Osteocyte (in vitro differentiated cells): ENCODE results near the gene SHISA5. TPM values are rescaled to one million over a fixed set of nuclear protein-coding genes. Genes with fewer than 3 reads are reported as not detected.

ENCODE experiments used
- DNase-seq: peaks from one replicate; pipeline ENCODE4 v3.0.0; 2021; ENCODE audit warnings: mixed read lengths; ENCODE audit not compliant: unreplicated experiment; ENCODE audit errors: extremely low spot score
- H3K27ac Mint-ChIP-seq: one replicate; pipeline ENCODE4 v1.8.0; 2021; ENCODE audit warnings: mild to moderate bottlenecking, mixed read lengths; ENCODE audit not compliant: unreplicated experiment
- H3K27me3 Mint-ChIP-seq: one replicate; pipeline ENCODE4 v1.8.0; 2021; ENCODE audit warnings: mixed read lengths; ENCODE audit not compliant: unreplicated experiment
- H3K36me3 Mint-ChIP-seq: one replicate; pipeline ENCODE4 v1.8.0; 2021; ENCODE audit warnings: mixed read lengths; ENCODE audit not compliant: unreplicated experiment
- H3K4me1 Mint-ChIP-seq: one replicate; pipeline ENCODE4 v1.8.0; 2021; ENCODE audit warnings: mixed read lengths; ENCODE audit not compliant: unreplicated experiment
- H3K4me3 Mint-ChIP-seq: one replicate; pipeline ENCODE4 v1.8.0; 2021; ENCODE audit warnings: mild to moderate bottlenecking, moderate library complexity, mixed read lengths; ENCODE audit not compliant: unreplicated experiment
- H3K9me3 Mint-ChIP-seq: one replicate; pipeline ENCODE4 v1.8.0; 2021; ENCODE audit warnings: mixed read lengths; ENCODE audit not compliant: unreplicated experiment
- CTCF ChIP-seq: fragments of 200-600 bp; sonication (generic); IDR thresholded peaks from 2 replicates; pipeline ENCODE4 v1.5.0; 2021; ENCODE audit warnings: antibody characterized with exemption, mild to moderate bottlenecking, moderate library complexity
- total RNA-seq: library from RNA; stranded (reverse); gene quantifications from 2 replicates; pipeline ENCODE4 v1.2.1, GENCODE V29; 2021

Gene SHISA5
- total RNA-seq, 1 donor from 2014 or later: 203 TPM

GRCh38 chr3:48432411-48433371, 71.3 kb downstream of the SHISA5 start:
- Mint-ChIP-seq H3K36me3 (peaks cover 5% of the 10 kb centered on the region), H3K4me3 (no peak overlapping the region), H3K27me3 (no peaks in the 10 kb centered on the region), H3K9me3 (no peaks in the 10 kb centered on the region), H3K4me1 (peaks cover 27% of the 10 kb centered on the region), H3K27ac (peak overlapping the region; percentile 24)
- peak; percentile 74 for DNase-seq
- TF ChIP-seq CTCF: peak; percentile 25

GRCh38 chr3:48431224-48432029, 72.5 kb downstream of the SHISA5 start:
- peak overlapping the region; percentile 74 for H3K4me3 Mint-ChIP-seq
- H3K4me1 Mint-ChIP-seq: peaks cover 40% of the 10 kb centered on the region
- no peaks in the 10 kb centered on the region for H3K27me3 Mint-ChIP-seq
- H3K27ac Mint-ChIP-seq: peak overlapping the region; percentile 46
- DNase-seq: peak; percentile 71
- no peak for TF ChIP-seq CTCF
- no peaks in the 10 kb centered on the region for H3K9me3 Mint-ChIP-seq
- H3K36me3 Mint-ChIP-seq: peaks cover 5% of the 10 kb centered on the region

- Mint-ChIP-seq H3K9me3 (no peaks in the 10 kb centered on the region), H3K27ac (peak overlapping the region; percentile 17), H3K4me1 (peaks cover 47% of the 10 kb centered on the region), H3K36me3 (peaks cover 5% of the 10 kb centered on the region), H3K27me3 (no peaks in the 10 kb centered on the region), H3K4me3 (peak overlapping the region; percentile 74)
- no peak for TF ChIP-seq CTCF
- DNase-seq: no peak
Measured at GRCh38 chr3:48430708-48431101, 73.3 kb downstream of the SHISA5 start.

GRCh38 chr3:48429960-48430707, 73.8 kb downstream of the SHISA5 start, which contains the start of gene PLXNB1:
Gene PLXNB1, minus strand, starts transcription at chr3:48430086. Its CDS starts 5,475 bp downstream, at chr3:48424611.
- TF ChIP-seq CTCF: no peak
- no peak for DNase-seq

More at GRCh38 chr3:48429960-48430707, 73.8 kb downstream of the SHISA5 start, which contains the start of gene PLXNB1:
- H3K27ac Mint-ChIP-seq: peak within 1 kb of the TSS; percentile 76
- H3K27me3 Mint-ChIP-seq: no peaks in the 10 kb centered on the region
- peak within 1 kb of the TSS; percentile 74 for H3K4me3 Mint-ChIP-seq
- no peaks in the 10 kb centered on the region for H3K9me3 Mint-ChIP-seq
- peaks cover 51% of the 10 kb centered on the region for H3K4me1 Mint-ChIP-seq
- H3K36me3 Mint-ChIP-seq: peaks cover 5% of the 10 kb centered on the region
